Stimulated activated effector memory CD8-positive, alpha-beta T cell treated with anti-CD3 and anti-CD28 coated beads, Interleukin-12 subunit alpha, Interleukin-12 subunit beta, amount 100 ng/mL, for 72 hours (primary cell): ENCODE data around the gene PTPRB.

Experiments
- ATAC-seq: fragments of 150-1000 bp; cut with Tn5 transposase; 2 replicates; pipeline ENCODE4 v1.10.0; 2021
- DNase-seq, 2 donors: peaks; one replicate each; pipeline ENCODE4 v3.0.0; 2021 to 2022; ENCODE audit warnings: low spot score in 2 of 2
- H3K27ac Mint-ChIP-seq: one replicate; pipeline ENCODE4 v1.8.0; 2022; ENCODE audit warnings: mild to moderate bottlenecking, mixed read lengths
- H3K36me3 Mint-ChIP-seq: one replicate; pipeline ENCODE4 v1.8.0; 2022; ENCODE audit warnings: mild to moderate bottlenecking, mixed read lengths
- H3K4me1 Mint-ChIP-seq: one replicate; pipeline ENCODE4 v1.8.0; 2022; ENCODE audit warnings: mixed read lengths
- H3K4me3 Mint-ChIP-seq: one replicate; pipeline ENCODE4 v1.8.0; 2022; ENCODE audit warnings: mild to moderate bottlenecking, mixed read lengths
- H3K9me3 Mint-ChIP-seq: one replicate; pipeline ENCODE4 v1.8.0; 2022; ENCODE audit warnings: mixed read lengths

PTPRB gene

GRCh38 chr12:70637303-70638085 lies at the start of gene PTPRB:
TSS of gene PTPRB (minus strand) at chr12:70637429. CDS start at chr12:70637395, 34 bp downstream.
- H3K4me1 Mint-ChIP-seq: no peaks in the 10 kb centered on the region
- H3K9me3 Mint-ChIP-seq: no peaks in the 10 kb centered on the region
- DNase-seq (no peak), ATAC-seq (no peak)
- no peak within 1 kb of the TSS for H3K27ac Mint-ChIP-seq
- no peak within 1 kb of the TSS for H3K4me3 Mint-ChIP-seq
- H3K36me3 Mint-ChIP-seq: no peaks in the 10 kb centered on the region

GRCh38 chr12:70686907-70687306 lies 49.7 kb upstream of the PTPRB start:
- Mint-ChIP-seq H3K4me1 (no peaks in the 10 kb centered on the region), H3K9me3 (no peaks in the 10 kb centered on the region), H3K36me3 (no peaks in the 10 kb centered on the region), H3K4me3 (no peak overlapping the region), H3K27ac (no peak overlapping the region)
- DNase-seq (no peak), ATAC-seq (no peak)

DNA sequence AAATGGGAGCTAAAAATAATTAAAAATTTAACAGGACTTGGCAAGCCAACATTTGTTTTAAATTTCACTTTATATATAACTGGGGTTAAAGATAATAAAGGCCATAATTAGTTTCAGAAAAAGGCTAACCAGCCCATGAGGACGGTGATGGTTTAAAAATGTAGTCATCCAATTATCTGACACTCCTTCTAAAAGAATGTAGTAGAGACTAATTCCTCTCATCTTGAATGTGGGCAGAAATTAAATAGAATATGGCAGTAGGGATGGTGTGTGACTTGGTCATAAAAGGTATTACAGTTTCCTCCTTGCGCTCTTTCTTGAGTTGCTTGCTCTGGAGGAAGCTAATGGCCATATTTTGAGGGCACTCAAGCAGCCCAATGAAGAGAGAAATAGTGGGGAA lies 49.1 kb upstream of the PTPRB start:
- no peaks in the 10 kb centered on the region for H3K9me3 Mint-ChIP-seq
- ATAC-seq: no peak
- H3K36me3 Mint-ChIP-seq: no peaks in the 10 kb centered on the region
- no peak for DNase-seq
- H3K4me1 Mint-ChIP-seq: no peaks in the 10 kb centered on the region
- no peak overlapping the region for H3K27ac Mint-ChIP-seq
- H3K4me3 Mint-ChIP-seq: no peak overlapping the region

GRCh38 chr12:70683976-70684375 lies 46.7 kb upstream of the PTPRB start:
- no peaks in the 10 kb centered on the region for H3K36me3 Mint-ChIP-seq
- H3K4me3 Mint-ChIP-seq: no peak overlapping the region
- DNase-seq (no peak), ATAC-seq (no peak)
- H3K4me1 Mint-ChIP-seq: no peaks in the 10 kb centered on the region
- H3K27ac Mint-ChIP-seq: no peak overlapping the region
- no peaks in the 10 kb centered on the region for H3K9me3 Mint-ChIP-seq

DNA sequence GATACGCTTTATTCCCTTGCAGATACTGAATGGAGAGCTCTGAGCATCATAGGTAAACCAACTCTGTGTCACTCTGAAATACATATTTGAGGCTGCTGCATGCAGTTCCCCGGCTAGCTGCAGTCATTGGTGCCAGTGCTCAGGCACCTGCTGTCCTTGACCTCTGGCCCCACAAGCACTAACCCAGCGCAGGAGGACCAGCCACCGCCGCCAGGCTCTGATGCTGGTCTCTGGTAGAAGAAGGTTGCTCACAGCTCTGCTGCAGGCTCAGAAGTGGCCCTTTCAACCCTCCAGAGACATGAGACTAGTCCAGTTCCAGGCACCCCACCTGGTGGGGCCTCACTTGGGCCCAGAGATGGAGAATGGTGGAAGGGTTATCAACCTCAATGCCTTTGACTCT lies 34.5 kb upstream of the PTPRB start:
- peaks cover 2% of the 10 kb centered on the region for H3K9me3 Mint-ChIP-seq
- no peak overlapping the region for H3K4me3 Mint-ChIP-seq
- no peak for DNase-seq
- ATAC-seq: peak; percentile 36
- H3K27ac Mint-ChIP-seq: no peak overlapping the region
- no peaks in the 10 kb centered on the region for H3K4me1 Mint-ChIP-seq
- no peaks in the 10 kb centered on the region for H3K36me3 Mint-ChIP-seq

- Mint-ChIP-seq H3K4me3 (no peak overlapping the region), H3K4me1 (no peaks in the 10 kb centered on the region)
These were observed 33.7 kb upstream of the PTPRB start for GRCh38 chr12:70670948-70671347.

GRCh38 chr12:70667253-70667652 lies 30.0 kb upstream of the PTPRB start:
- Mint-ChIP-seq H3K9me3 (no peaks in the 10 kb centered on the region), H3K27ac (no peak overlapping the region), H3K4me1 (no peaks in the 10 kb centered on the region), H3K36me3 (no peaks in the 10 kb centered on the region), H3K4me3 (no peak overlapping the region)
- no peak for DNase-seq
- ATAC-seq: no peak

More at GRCh38 chr12:70670948-70671347, 33.7 kb upstream of the PTPRB start:
- H3K36me3 Mint-ChIP-seq: no peaks in the 10 kb centered on the region
- peaks cover under 1% of the 10 kb centered on the region for H3K9me3 Mint-ChIP-seq
- DNase-seq (no peak), ATAC-seq (no peak)
- no peak overlapping the region for H3K27ac Mint-ChIP-seq

GRCh38 chr12:70666364-70666763 lies 29.1 kb upstream of the PTPRB start:
- H3K36me3 Mint-ChIP-seq: no peaks in the 10 kb centered on the region
- H3K9me3 Mint-ChIP-seq: no peaks in the 10 kb centered on the region
- no peak overlapping the region for H3K4me3 Mint-ChIP-seq
- no peak for ATAC-seq
- no peak overlapping the region for H3K27ac Mint-ChIP-seq
- no peak for DNase-seq
- H3K4me1 Mint-ChIP-seq: no peaks in the 10 kb centered on the region

GRCh38 chr12:70664465-70664881 lies 27.2 kb upstream of the PTPRB start:
- Mint-ChIP-seq H3K36me3 (no peaks in the 10 kb centered on the region), H3K27ac (no peak overlapping the region), H3K4me1 (no peaks in the 10 kb centered on the region), H3K4me3 (no peak overlapping the region), H3K9me3 (no peaks in the 10 kb centered on the region)
- no peak for DNase-seq
- ATAC-seq: no peak

GRCh38 chr12:70663838-70664237 lies 26.6 kb upstream of the PTPRB start:
- H3K9me3 Mint-ChIP-seq: no peaks in the 10 kb centered on the region
- H3K27ac Mint-ChIP-seq: no peak overlapping the region
- no peak overlapping the region for H3K4me3 Mint-ChIP-seq
- no peaks in the 10 kb centered on the region for H3K36me3 Mint-ChIP-seq
- DNase-seq: no peak
- H3K4me1 Mint-ChIP-seq: no peaks in the 10 kb centered on the region
- no peak for ATAC-seq

DNA sequence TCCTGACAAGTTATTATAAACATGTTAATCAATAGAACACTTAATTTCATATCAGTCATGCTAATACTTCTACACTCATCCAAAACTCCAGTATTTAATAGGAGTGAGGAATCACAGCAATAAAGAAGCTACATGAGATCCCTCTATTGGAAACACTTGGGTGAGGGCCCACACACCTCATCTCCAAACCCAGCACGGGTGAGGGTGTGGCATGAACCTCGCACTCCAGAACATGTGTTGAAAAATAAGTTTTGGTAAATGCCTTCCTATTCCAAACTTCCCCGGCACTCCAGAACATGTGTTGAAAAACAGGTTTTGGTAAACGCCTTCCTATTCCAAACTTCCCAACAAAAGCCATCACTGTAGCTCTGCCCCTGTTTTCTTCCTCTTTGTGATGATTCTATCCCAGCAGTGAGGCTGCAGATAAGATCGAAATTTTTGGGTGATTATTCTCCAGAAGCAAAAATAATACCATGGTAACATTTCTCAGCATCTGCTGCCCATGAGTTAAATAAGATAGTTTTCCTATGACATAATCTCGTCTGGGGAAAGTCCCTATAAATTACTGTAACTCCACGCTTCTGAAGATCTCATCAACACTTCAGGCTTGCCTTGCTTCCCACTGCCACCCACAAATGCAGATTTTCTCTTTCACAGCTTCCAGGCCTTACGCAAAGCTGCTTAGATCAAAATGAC lies 24.4 kb upstream of the PTPRB start:
- ATAC-seq: no peak
- Mint-ChIP-seq H3K36me3 (no peaks in the 10 kb centered on the region), H3K9me3 (no peaks in the 10 kb centered on the region), H3K4me3 (no peak overlapping the region), H3K27ac (no peak overlapping the region), H3K4me1 (no peaks in the 10 kb centered on the region)
- DNase-seq: no peak

DNA sequence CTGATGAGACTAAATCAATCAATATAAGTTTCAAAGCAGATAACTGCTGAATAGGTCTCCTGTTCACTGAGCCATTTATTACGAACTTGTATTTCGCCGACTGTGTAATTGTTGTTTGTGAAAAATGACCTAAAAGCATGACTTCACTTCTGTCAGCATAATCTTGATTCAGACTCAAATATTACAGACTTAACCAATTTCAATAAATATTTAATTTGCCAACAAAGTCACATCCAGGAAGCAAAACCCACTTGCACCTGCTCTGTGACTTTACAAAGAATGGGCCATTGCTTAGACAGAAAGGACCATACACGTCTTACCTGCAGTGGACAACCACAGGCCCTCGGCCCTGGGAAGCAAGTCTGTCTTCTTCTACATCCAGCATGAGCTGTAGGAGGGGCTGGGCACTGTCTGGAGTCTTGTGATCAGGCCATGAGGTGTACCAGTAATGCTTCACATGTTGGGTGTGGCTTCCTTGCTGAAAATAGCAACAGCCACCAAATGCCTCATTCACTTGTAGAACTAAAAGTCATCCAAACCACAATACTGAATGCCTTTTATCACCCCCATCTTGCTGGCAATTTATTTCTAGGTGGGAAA lies 23.5 kb upstream of the PTPRB start:
- Mint-ChIP-seq H3K4me1 (no peaks in the 10 kb centered on the region), H3K27ac (no peak overlapping the region), H3K9me3 (no peaks in the 10 kb centered on the region), H3K36me3 (no peaks in the 10 kb centered on the region), H3K4me3 (no peak overlapping the region)
- ATAC-seq: no peak
- DNase-seq: no peak

- Mint-ChIP-seq H3K36me3 (no peaks in the 10 kb centered on the region), H3K27ac (no peak overlapping the region), H3K4me3 (no peak overlapping the region), H3K4me1 (no peaks in the 10 kb centered on the region), H3K9me3 (no peaks in the 10 kb centered on the region)
- no peak for DNase-seq
- ATAC-seq: no peak
These were observed 22.9 kb upstream of the PTPRB start for GRCh38 chr12:70660002-70660604.

- no peak overlapping the region for H3K27ac Mint-ChIP-seq
- H3K36me3 Mint-ChIP-seq: no peaks in the 10 kb centered on the region
- no peaks in the 10 kb centered on the region for H3K9me3 Mint-ChIP-seq
- ATAC-seq: no peak
- H3K4me3 Mint-ChIP-seq: no peak overlapping the region
- no peaks in the 10 kb centered on the region for H3K4me1 Mint-ChIP-seq
- DNase-seq: no peak
These were observed 21.9 kb upstream of the PTPRB start for GRCh38 chr12:70659077-70659606.

DNA sequence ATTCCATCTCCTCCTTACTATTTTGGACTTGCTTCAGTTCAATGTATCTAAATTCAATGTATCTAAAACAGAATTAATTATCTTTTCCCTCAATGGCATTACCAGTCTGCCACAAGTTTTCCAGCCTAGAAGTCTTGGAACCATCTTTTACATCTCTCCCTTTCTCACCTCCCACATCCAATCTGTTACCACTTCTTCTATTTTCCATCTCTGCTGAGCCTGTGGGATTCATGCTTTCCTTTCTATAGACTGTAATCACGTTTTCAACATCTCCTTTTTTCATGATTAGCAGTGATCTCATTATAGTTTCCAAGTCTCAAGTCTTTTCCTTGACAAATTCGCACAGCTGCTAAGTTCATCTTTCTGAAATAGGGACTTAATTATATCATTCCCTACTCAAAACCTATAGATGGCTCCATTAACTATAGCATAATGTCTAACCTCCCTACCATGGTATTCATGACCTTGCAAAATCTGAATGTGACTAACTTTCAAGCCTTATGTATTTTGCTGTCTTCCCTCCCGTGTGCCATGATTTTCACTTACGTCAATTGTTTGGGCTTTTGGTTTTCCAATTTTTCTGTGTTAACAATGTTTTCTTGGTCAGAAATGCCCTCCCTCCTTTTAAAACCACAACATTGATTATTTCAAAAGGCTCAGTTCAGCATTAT lies 20.5 kb upstream of the PTPRB start:
- Mint-ChIP-seq H3K36me3 (no peaks in the 10 kb centered on the region), H3K27ac (no peak overlapping the region), H3K9me3 (no peaks in the 10 kb centered on the region), H3K4me1 (no peaks in the 10 kb centered on the region), H3K4me3 (no peak overlapping the region)
- DNase-seq (no peak), ATAC-seq (no peak)
